NCI-H2171 (cell line): ENCODE data around the gene KCNJ10.
A peak's percentile ranks its signal among the peaks of the same experiment; 100 is the strongest.
"Not testable (repeated sequence)": the region's sequence is repeated elsewhere in the genome, so short reads cannot be mapped to it uniquely, and the experiment has no call there.

Experiments used
- DNase-seq: peaks from one replicate; lab custom pipeline; 2025; lab: John Stamatoyannopoulos, UW

KCNJ10 gene

DNA sequence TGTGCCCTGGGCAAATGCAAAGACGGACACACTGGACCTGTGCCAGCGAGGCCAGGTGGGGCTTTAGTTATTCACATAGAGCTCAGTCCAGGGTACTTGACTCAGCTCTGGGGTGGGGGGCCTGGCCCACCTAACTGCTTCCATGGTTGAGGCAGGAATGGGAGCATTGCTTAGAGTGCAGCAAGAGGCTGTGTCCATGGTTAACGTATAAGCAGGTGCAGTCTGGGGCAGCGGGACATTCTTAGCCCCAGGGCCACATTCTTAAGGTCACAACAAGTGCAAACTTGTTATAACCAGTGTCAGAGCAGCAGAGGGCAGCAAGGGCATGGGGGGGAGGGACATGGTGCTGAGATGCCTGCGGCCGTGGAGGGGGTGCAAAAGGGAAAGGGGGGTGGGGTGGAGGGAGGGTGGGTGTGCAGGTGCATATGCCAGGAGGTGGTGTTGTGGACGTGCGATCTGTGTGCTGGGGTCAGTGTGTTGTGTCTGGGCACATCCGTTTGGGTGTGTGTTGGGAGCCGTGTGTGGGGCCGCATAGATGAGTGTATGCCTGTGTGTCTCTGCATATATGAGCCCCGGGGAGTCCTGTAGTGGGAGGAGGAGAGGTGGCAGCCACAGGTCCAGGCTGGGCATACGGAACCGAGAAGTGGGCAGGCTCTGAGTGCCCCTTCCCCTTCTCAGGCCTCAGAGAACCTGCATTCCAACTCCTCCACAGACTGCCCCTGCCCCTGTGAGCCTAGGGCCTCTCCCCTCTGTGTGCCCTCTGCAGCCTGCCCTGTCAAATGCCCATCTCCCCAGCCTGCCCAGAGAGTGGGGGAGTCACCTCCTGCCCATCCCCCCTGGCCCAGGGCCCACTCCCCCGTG lies 8.4 kb downstream of the KCNJ10 start:
- no peak for DNase-seq

DNA sequence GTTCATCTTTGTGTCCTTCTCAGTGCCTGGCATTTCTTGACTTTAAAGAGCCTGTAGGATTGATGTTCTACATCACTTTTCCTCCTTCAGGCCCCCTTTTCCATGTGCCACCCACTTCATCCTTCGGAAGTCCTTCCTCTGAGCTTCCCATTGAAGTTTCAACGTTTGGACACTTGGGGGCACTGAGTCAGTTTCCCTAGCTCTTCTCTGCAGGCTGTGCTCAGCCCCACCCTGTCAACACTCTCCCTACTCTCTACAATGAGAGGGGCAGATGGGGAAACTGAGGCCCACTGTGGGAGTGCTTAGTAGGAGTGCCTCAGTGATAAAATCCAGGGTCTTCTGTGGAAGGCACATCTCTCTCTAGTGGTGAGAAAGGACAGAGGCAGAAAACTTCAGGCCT lies 11.9 kb downstream of the KCNJ10 start:
- DNase-seq, result no peak

DNA sequence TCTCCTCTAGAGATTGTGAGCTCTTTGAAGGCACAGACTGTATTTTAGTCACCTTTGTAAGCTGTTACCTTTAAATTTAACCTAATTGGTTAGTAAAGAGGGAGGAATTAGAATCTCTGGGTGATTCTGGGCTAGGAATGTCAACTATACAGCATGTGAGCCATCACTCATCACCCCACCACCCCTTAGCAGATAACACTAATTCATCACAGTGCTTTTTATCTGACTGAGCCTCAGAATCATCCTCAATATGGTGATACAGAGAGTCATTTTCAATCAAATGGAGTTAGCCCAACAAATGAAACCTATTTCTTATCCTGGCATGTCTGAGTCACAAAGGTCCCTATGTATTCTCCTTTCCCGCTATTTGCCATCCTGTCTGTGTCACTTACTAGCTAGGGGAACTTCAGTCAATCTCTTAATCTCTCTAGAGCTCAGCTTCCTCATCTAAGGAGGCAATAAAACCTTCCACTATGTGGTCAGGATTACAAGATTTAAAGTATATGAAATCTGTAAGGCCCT lies 13.3 kb downstream of the KCNJ10 start:
- DNase-seq, result no peak

DNA sequence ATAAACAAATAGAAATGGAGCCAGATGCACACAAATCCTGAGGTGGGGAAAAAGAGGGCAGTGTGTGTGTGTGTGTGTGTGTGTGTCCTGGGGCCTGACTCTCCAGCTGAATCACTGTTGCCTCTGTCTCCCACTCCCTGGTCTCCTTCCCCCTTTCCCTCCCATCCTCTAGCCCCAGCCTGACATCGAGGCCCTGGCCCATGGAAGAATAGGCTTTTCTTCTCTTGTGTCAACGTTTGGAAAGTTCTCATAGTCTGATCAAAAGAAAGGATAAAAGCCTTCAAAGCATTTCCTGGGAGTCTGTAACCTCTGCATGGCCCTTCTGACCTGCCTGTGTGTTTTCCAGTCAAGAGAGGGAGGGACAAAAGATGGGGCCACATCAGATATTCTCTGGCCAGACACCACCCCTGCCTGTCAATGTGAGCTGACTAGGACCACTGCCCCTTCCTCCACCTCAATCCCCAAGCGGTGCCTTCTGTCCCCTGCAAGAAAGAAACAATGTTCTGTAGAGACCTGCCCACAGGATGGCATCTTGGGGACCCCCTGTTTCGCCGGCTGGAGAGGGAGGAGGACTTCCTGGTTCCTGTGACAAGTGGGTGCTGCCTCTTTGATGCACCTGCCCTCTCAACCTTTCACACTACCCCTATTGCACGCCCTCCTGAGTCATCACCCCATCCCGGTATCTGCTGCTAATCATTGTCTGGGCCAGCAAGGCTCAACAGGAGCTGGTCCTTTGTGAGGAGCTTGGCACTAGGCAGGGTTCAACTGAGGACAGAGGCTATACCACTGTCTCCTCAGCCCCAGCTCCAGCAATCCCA lies 16.2 kb downstream of the KCNJ10 start:
- no peak for DNase-seq

DNA sequence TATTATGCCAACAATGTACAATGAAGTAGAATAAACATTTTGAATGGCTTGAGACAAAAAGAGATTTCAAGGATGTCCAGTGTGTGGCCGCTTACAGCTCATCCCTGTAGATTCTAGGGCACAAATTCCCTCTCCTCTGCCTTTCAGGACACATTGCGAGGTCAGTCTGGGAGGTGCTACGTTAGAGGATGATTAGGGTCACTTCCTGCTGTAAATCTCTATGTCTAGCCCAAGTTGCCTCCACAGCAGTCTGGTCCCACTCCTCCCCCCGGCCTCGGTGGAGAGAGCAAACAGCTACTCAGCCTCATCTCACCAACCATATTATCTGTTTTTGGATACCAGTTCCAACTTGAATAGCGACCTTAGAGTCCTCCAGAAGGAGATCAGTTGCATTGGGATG lies 17.0 kb downstream of the KCNJ10 start:
- DNase-seq, result no peak

DNA sequence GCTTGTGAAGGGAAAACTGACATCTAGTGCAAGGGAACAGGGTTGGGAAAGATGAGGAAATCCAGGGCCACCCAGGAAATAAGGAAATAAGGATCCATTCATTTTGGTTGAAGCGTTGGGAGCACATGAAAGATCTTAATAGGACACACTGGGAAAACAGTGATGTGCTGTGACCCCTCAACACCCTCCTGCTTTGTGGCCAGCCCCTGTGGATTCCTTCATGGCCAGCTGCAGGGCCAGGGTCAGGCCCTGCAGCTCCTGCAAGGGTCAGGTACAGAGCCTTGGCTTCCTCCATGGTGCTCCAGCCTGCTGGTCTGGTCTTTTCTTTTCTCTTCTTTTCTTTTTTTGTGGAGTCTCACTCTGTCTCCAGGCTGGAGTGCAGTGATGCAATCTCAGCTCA lies 19.3 kb downstream of the KCNJ10 start:
- DNase-seq, result no peak

DNA sequence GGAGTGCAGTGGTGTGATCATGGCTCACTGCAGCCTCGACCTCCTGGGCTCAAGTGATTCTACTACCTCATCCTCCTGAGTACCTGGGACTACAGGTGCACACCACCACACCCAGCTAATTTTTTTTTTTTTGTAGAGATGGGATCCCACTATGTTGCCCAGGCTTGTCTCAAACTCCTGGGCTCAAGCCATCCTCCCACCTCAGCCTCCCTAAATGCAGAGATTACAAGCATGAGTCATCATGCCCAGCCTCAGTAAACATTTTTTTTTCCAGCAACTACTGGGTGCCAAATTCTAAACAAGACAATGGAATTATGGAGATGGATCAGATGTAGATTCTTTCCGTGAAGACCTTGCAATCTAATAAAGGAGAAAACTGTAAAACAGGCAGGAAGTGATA lies 19.8 kb downstream of the KCNJ10 start:
- not testable (repeated sequence) for DNase-seq

DNA sequence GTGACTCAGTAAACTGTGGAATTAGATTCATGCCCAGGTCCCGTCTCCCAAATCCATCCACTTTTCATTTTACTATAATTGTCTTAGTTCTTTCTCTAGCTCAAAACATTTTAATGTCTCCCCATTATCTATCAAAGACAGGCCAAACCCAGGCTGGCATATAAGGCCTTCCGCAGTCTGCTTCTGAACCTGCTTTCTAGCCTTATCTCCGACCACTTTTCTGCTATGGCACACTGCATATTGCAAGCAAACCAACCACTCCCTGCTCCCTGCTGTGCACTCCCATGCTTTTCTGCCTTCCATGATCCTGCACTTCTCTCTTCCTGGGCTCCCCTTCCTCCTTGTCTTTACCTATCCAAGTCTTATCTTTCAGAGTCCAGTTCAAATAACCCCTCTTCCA lies 20.9 kb downstream of the KCNJ10 start:
- DNase-seq, result no peak

DNA sequence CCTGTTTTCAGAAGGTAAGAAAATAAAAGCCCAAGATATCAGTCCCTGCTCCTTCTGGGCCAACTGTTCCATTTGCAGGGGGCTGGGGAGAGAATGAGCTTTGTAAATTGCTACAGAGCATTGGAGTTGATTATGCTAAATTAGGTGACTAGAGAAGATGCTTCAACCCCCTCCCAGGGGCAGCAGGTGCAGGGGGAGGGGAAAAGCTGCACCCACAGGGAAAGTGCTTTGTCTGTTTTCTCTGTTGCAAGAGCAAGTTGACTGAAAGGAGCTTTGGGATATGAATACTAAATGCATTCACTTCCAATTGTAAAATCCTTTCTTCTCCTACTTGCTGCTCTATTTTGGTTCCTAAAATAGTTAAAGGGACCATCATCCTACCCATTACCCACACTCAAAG lies 21.6 kb downstream of the KCNJ10 start:
- DNase-seq, result no peak

DNA sequence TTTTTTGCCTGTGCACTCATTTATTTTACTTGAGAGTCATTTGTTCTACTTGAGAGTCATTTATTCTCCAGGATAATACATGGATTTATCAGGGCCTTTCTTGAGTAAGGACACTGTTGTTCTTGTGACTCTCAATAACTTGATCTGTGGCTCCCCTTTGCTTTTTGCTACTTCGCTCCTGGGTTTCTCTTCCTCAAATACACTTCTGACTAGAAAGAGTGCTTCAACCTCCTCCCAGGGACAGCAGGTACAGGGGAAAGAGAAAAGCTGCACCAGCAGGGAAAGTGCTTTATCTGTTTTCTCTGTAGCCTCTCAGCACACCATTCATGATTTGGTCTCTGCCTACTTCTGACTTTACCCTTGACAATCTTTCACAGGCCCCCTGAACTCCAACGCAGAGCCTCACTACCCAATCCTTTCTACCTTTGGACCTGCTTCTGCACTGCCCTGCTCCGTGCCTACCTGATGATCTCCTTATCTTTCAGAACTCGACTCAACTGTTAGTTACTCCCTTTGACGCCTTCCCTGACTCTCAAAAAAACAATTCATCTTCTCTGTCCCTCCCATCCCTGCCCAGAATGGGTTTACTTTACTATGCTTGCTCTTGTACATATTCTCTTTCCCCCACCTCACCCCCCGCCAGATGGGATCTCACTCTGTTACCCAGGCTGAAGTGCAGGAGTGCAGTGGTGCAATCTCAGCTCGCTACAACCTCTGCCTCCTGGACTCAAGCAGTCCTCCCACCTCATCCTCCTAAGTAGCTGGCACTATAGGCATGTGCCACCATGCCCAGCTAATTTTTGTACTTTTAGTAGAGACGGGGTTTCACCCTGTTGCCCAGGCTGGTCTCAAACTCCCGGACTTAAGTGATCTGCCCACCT lies 22.6 kb downstream of the KCNJ10 start:
- no peak for DNase-seq

DNA sequence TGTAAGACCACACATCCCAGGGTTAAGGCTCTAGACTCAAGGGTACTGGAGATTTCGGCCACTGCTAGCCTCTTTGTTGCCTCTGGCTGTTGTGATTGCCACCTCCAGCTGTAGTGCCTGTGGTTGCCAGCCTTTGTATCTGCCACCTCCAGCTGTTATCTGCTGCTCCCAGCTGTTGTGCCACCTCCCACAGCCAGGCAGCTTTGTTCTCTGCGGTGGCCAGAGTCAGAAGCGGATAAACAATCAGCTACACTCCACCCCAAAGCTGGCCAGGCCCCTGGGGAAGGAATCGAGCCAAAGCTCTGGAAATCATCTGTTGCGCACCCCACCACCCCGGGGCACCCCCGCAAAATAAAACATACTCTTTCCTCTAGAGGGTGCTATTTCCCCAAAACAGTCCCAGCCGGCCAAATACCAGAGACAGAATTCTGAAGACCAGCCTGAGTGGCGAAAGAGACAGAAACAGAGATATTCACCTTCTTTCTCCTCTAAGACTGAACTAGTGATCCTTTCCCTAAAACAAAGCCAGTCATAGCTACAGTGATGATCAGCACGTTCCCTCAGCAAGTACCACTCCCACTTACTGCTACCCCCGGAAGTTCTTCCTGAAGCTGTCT lies 23.4 kb downstream of the KCNJ10 start:
- peak; percentile 7 for DNase-seq

DNA sequence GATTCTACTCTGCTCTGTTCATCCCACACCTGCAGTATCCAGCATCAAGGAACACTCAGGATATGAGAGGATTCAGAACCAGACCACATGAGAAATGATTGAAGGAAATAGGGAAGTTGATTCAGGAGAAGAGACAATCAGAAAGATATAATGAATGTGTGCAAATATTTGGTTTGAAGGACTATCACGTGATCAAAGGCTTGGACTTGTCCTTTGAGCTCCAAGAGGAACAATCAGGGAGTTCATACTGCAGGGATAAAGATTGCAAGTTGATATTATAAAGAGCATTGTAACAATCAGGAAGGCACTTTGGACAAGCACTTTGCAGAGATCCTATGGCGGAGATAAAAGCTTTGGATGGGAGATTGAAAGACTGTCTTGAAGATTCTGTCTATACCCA lies 24.3 kb downstream of the KCNJ10 start:
- no peak for DNase-seq

DNA sequence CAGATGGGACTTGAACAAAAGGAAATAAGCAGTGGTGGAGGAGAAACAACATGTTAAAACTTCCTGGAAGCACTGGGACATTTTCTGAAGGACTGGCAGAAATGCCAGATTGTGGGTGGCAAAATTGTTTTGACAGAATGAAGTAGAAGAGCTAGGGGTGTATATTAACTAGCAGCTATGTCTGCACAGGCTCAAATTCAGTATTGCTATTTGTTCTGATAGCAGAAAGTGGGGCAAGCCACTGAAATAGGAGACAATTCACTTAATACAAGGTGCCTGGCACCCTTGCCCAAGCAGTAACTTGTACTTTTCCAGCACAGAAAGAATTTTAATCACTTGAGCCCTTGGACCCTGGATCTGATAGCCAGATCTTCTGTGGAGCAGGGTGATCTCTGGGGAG lies 26.4 kb downstream of the KCNJ10 start:
- DNase-seq, result no peak

DNA sequence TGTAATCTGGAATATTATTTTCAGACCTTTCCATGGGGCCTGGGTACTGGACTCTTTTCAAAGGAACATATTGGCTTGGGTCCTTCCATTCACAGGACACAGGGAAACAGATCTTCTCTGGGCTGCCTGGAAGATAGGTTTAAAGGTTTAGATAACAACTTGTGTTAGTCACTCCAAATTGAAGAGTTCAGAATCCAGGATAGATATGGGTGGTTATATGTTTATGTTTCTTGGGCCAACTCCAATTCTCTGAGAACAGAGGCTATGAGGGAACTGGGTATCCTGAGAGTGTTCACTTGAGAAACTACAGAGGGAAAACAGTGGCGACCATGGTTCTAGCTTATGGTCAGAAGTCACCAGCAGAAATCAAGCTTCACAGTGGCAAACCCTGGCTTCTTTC lies 29.5 kb downstream of the KCNJ10 start:
- no peak for DNase-seq

DNA sequence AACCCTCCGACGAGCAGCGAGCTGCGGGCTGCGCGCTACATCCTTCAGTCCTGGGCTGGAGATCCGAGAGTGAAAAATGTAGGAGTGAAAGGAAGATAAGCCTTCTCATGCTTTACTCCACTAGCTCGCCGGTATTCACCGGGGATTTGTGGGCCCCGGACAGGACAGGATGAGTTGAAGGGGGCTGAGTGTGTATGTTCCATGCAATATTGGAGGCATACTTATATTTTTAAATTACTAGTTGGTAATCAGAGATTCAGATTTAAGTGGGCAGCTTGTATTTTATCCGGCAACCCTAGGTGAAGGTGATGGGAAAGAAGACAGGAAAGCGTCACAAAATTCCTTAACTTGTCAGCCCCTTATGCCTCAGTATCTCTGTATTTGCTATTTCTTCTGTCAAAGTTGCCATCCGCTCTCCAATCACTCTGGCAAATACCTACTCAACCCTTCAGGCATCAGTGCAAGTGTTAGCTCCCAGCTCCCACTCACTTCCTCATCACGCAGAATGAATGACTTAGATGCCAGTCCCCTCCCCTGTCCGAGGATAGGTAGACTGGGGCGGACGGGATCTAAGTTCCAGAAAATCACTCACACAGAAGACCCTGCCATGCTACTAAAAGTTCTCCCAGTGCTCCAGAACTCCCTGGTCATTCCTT lies 37.7 kb downstream of the KCNJ10 start:
- DNase-seq, result no peak

DNA sequence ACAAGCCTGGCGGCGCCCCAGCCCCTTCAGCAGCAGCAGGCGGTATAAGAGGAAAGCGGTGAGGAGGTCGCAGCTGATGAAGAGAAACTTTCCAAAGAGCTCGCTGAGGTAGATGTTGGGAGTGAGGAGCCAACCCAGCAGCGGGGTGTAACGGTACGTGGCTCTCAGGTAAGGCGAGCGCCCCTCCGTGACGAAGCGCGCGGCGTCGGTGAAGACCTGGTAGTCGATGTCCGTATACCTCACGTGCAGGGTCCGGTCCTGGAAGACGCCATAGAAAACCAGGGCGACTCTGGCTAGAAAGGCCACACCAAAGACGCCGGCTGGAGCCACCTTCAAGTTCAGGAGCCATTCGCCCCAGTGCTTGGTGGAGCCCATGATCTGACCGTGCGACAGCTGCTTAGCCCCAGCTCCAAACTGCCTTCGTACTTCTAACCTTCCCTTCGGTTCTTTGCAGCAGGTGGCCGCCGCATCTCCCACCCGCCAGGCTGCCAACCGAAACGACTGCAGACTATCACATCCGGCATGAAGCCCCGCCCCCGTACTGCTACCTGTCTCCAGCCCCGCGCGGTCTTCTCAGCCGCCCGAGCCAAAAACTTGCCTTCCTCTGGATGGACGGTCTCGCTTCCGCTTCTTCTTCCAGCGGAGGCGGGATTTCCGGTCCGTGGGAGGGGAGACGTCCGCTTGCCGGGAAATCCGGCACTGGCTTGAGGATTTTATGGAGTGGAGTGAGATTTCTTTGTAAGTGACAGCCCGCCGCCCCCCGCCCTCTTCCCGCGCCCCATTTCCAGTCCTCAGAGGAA lies 38.4 kb downstream of the KCNJ10 start, which contains the start of gene PIGM:
Gene PIGM, minus strand, starts transcription at position 626 of the 800 bp plus-strand sequence. Its CDS starts 251 bp downstream, at position 375.
- DNase-seq, result peak; percentile 99

DNA sequence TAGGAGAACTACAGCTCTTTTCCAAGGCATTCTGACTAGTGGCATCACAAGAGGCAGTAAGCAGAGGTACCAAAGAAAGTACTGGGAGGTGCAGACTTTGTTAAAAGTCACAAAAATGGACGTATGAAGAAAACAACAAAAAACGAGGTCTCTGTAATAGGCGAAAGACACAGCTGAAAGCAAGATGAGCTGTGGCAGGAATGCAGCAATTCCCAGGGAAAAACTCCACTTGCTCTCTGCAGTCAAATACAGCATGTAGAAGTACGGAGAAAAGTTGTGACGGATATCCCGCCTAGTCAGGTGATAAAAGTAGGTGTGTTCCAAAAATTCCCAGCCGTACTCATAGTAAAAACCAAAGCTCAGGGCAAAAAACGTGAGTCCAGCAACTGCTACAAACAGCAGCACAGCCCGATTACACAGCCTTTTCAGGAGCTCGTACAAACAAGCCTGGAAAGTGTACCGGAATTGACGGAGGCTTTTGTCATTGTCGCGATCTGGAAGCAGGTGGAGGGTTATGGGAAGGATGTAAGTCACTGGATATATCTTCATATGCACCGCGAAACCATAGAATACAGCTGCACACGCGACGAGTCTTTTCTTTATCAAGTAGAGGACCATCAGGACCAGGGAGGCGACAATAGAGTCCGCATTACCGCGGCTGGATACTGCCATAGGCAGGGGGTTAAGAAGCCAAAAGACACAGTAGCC lies 39.1 kb downstream of the KCNJ10 start:
- DNase-seq, result no peak

DNA sequence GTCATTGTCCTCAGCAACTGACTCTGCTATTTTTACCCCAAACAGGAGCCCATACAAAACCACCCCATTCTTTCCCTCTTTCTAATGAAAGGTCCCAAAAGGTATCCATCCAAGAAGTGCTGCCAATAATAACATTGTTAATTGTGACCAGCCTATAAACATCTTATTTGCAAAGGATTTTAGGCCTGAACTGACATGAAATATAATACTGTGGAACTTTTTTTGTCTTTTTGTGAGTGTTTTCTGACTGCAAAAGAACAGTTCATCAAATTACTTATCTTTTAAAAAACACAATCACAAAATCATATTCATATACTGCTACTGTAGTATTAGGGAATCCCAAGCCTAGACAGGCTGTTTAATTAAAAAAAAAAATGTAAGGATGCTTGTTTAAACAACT lies 41.5 kb downstream of the KCNJ10 start:
- no peak for DNase-seq

DNA sequence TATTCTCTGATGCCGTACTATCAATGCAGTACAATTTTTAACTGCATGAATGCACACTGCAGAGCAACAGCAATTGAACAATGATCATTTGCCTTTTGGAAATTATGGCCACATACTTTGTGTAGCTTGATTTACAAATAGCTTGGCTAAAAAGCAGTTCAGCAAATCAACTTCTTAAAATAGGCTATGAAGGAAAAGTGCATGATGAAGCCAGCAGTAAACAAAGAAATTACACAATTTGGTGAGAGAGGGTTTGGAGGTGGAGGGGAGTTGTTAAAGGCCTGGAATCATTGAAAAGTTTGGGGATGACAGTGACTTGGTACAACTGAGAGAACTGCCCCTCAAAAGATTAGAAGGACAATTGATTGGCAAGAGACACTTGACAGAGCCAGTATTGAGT lies 44.6 kb downstream of the KCNJ10 start:
- no peak for DNase-seq
